NT2/D1 (cell line): Measurements from ENCODE around the gene FAM53B.

Experiments used
- SUZ12 ChIP-seq: IDR thresholded peaks from 2 replicates; pipeline ENCODE4 v1.6.1; 2011; ENCODE audit not compliant: insufficient read length, insufficient read depth; ENCODE audit errors: extremely low read depth
- YY1 ChIP-seq: IDR thresholded peaks from 2 replicates; pipeline ENCODE4 v1.6.1; 2011; ENCODE audit not compliant: insufficient read length, insufficient read depth
- ZNF274 ChIP-seq: IDR thresholded peaks from 2 replicates; pipeline ENCODE4 v1.6.1; 2011; ENCODE audit warnings: mild to moderate bottlenecking, low read depth, low read length

- TF ChIP-seq SUZ12 (no peak), ZNF274 (no peak), YY1 (no peak)
Measured at GRCh38 chr10:124768791-124769190, 24.6 kb upstream of the FAM53B start.
